Measurements from ENCODE around the gene BDH1.

BDH1 gene

DNA sequence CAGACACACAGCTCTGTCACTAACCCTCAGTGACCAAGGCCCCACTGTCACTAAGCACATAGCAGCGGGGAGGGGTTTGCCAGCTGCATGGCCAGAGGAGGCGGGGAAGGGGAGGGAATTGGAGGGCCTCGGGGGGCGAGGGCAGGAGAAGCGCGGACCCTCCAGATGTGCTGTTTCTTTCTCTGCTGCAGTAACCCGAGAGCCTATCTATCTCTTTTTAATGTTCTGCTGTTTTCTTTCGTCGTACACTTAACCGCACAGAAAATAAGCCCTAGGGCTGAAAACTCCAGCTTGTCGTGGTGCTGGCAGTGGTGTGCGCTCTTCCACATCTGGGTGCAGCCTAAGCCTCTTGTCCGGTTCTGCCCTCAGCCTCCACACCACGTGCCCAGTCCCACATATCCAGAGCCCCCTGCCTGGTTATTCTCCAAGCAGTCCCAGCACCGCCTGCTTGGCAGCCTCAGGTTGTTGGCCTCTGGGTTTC is 51.1 kb downstream of the BDH1 start:
- no peak for DNase-seq

- no peak for DNase-seq
These were observed 51.5 kb downstream of the BDH1 start for GRCh38 chr3:197504229-197504628.

GRCh38 chr3:197503652-197504051 is 52.1 kb downstream of the BDH1 start:
- DNase-seq = no peak

- DNase-seq = peak; percentile 95
These were observed 53.7 kb downstream of the BDH1 start for GRCh38 chr3:197501879-197502620.

GRCh38 chr3:197501496-197501878 is 54.3 kb downstream of the BDH1 start:
- peak; percentile 65 for DNase-seq

DNA sequence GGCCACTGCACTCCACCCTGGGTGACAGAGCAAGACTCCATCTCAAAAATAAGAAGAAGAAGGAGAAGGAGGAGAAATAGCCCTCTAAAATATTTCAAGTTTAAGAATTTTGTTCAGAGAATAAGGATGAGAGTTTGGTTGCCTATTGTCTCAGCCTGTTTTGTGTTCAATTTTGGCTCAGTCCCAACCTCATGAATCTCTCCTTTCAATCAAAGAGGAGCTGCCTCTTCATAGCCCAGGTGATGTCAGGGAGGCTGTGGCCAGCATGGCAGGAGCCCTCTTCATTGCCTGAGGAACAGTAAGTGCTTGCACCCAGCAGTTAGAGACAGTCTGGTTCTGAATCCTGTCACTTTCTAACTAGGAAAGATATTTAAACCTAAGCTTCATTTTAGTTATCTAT is 55.0 kb downstream of the BDH1 start:
- DNase-seq = no peak

GRCh38 chr3:197499427-197499826 is 56.3 kb downstream of the BDH1 start:
- DNase-seq = no peak

DNA sequence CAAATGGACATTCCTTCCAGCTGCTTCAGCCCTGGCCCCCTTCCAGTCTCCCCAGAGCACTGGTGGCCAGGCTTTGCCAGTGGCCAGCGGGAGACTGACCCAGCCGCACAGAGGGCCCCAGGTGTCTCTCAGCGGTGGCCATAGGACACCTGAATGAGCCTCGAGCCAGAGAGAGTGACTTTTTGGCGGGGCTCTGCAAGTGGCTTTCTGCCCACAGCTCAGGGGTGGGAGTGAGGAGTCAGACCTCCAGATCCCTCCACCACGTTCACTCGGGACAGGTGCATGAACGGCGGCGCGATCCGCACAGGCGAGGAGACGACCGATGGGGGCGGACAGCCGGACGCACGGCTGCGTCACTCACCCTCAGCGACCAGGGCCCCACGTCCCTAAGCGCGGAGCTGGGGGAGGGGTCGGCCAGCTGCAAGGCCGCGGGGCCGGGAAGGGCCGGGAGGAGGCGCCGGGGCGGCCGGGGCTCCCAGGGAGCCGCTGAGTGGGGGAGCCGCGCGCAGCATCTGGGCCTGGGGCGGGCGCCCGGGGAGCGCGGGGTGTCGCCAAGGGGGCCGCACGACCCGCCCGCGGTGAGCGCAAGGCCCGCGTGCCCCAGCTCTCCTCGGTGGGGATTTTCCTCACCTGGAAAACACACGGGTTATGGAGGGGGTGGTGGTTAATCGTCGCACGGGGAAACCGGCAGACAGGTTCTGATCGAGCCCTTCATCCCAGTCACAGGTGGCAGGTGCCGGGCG is 57.1 kb downstream of the BDH1 start:
- DNase-seq = no peak

DNA sequence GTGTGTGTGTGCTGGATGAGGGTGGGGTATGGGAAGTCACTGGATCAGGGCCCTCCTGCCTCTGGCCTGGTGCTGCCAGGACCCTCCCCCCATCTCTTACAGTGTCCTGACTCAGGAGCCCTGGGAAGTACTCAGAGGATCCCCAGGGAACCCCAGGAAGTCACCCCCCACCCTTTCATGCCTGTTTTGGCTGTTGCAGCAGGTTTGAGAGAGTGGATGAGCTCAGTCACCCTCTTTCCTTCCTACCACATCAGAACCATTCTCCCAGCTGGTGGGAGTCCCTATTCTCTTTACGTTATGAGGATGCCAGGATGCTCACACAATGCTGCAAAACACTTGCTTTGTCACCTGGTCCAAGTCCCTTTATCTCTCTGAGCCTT is 59.0 kb downstream of the BDH1 start:
- DNase-seq = no peak

DNA sequence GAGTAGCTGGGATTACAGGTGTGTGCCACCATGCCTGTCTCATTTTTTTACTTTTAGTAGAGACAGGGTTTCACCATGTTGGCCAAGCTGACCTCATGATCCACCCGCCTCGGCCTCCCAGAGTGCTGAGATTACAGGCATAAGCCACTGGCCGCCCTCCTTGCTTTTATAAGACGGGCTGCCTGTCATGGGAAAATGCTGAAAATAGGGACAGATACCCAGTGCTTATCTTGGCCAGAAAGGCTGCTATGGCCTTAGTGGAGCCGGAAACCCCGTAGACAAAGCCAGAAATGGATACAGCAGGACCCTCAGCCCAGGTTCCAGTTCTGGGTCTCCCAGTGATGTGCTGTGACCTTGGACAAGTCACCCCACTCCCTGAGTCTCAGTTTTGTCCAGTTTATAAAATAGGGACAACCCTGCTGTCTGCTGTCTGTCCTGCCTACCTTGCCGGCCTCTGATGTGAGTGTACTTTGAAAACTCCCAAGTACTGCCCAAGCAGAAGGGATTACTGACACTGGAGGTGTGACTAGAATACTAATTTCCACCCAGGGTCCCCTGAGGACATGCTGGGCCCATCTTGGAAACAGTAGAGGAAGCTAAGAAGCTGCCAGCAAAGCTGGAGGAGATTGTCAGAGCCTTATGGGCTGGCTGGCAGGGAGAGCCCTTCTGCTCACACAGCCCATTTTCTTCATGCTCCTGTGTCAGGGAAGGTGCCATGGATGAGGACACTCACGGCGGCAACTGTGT is 59.6 kb downstream of the BDH1 start:
- no peak for DNase-seq

DNA sequence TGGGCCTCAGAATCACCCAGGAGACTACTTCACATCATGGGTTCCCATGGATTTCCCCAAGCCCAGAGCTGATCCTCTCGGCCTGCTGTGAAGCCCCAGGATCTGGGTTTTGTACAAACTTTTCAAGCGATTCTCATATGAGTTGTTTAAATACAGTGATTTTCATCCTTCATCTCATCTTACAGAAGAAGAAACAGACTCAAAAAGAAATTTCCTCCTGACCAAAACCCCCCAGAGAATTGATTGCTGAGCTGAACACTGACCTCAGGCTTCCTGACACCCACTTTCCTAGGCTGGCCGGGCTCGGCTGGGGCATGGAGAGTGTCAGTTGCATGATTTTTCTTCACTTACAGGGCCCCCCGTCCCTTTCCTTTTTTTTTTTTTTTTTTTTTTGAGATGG is 60.3 kb downstream of the BDH1 start:
- no peak for DNase-seq

DNA sequence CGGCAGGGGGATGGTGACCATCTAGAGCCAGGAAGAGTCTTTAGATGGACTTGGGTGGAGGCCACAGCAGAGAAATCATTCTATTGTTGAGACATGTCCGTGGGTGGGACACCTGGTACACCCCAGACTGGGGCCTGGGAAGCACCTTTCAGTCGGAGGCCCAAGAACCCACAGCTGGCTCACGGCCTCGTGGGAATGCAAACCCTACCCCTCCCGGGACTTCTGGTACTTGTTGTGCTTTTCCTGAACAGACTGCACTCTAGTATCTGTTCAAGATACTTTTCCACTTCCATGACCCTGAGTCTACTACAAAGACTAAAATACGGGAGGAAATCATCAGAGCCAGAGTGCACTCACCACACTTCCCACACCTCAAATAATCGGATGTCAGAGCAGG is 60.7 kb downstream of the BDH1 start:
- DNase-seq = no peak

DNA sequence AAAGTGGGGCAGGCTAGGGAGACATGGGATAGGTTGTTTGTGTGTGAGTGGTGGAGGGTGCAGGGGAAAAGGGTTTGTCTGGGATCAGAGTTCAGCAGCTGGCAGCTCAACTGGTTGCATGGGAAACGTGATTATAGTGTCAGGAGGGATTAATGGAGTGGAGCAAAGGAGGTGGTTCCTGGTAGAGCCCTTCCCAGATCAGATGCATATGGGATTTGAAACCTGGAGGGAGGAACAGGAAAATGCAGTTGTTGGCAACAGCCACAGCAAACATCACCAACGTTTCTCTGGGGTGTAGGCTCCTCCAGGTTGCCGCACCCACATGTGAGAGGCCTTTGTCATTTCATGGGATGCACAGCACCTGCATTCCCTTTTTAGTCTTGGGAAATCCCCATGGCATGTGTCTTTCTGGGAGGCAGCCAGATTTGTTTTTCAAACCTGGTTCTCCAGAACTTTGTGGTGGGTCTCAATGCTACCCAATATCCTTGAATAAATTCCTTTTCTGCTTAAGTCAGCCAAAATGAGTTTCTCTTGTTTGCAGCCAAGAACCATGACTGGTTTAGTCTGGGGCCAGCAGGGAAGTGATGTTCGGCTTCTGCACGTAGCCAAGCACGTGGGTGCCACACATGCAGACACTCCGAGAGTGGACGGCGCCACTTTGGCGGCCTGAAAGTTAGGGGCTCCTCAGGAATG is 61.3 kb downstream of the BDH1 start:
- peak; percentile 30 for DNase-seq

- no peak for DNase-seq
These were observed 62.7 kb downstream of the BDH1 start for GRCh38 chr3:197493049-197493448.

DNA sequence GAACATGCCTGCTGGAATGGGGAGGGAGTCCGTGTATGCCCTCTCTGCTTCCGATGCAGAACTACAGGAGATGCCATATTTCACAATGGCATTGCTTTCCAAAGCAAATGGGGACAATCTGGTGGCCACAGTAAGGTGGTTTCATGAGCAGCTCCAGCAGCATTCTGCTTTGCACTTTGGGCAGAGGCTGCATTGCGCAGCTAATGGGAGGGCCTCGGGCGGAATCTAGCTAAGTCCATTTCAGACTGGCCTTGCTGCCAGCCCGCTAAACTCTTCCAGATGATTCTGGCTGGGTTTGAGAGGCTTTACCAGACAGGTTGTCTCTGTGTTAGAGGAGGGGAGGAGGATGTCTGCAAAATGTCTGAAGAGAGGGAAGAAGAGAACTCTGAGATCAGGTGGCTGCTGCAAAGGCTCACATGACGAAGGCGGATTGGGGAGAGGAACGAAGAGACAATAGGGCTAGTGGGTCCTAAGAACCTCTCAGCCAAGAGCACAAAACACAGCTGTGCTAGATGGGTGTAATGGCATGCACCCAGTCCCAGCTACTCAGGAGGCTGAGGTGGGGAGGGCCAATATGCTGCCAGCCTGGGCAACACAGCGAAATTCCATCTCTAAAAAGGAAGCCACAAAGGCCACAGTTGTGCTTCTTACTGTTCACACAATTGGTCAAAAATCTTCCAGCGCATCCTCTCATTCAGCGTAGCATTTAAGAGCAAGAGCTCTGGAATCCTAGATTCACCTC is 63.7 kb downstream of the BDH1 start:
- DNase-seq = no peak

- DNase-seq = no peak
These were observed 64.3 kb downstream of the BDH1 start for GRCh38 chr3:197491478-197491877.

GRCh38 chr3:197490098-197491058 is 65.4 kb downstream of the BDH1 start:
- no peak for DNase-seq

GRCh38 chr3:197487911-197488391 is 67.8 kb downstream of the BDH1 start:
- DNase-seq = no peak

DNA sequence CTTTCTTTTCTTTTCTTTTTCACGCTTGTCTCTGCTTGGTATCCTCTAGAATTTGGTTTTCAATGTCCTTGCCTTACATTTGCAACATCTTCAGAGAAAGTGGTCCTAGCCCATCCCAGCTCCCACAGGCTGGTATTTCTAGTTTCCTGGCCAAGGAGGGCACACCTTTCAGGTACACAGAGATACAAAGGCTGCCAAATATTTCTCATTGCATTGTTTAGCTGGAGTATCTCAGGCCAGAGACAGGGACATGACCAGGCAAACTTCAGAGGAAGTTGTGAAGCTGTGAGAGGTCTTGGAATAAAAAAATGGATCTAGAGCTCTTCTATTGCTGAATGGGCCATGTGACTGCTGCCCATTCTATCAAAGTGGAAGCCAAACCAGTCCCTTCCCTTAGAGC is 68.9 kb downstream of the BDH1 start:
- DNase-seq = no peak

DNA sequence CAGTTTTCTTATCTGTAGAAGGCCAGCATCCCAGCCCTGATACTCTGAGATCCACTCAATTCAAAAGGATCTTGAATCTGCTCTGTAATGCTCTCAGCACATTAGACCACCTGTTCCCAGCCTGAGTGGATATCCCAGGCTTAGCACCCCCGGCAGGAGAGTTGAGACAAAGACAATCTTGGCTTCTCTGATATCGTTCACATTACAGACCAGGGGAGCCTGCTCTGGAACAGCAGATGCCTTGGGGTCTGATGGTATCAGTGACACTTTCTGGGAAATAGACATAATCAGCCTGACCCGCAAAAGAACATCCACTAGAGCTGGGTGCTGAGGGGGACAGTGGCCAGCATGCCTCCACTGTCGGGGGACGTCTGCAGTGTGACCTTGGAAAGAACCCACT is 70.6 kb downstream of the BDH1 start:
- DNase-seq = no peak

Measured in RPMI8226 (cell line).